IMR-90 (cell line): ENCODE data around the gene FSIP1. TPM values are rescaled to one million over a fixed set of nuclear protein-coding genes. Genes with fewer than 3 reads are reported as not detected.

ENCODE experiments used
- ATAC-seq: fragments of 200-7000 bp; cut with Tn5 transposase; 2 replicates; pipeline ENCODE4 v1.9.1; 2020; ENCODE audit warnings: low read depth, mild to moderate bottlenecking, moderate library complexity
- BruUV-seq: library from RNA; stranded (reverse); fragments of 400-500 nt; replicated peaks from 2 replicates; lab custom pipeline; 2021; lab: Mats Ljungman, UMichigan
- CTCF ChIA-PET: fragments of 300-600 bp; formaldehyde crosslinking; extraction: SDS; loops from one replicate; lab custom pipeline; 2021; ENCODE audit warnings: antibody characterized with exemption; lab: Yijun Ruan, JAX
- POLR2A ChIA-PET: fragments of 300-600 bp; sonication (Branson Sonifier 250); formaldehyde crosslinking; loops from one replicate; lab custom pipeline; 2022; ENCODE audit warnings: antibody characterized with exemption; ENCODE audit not compliant: unreplicated experiment; lab: Charles Lee
- DNase-seq: peaks from one replicate; pipeline ENCODE4 v3.0.0; 2013
- H2AFZ ChIP-seq: replicated peaks from 2 replicates; pipeline ENCODE3; 2013; ENCODE audit warnings: low read length, mild to moderate bottlenecking; ENCODE audit not compliant: poor library complexity
- H2AK5ac ChIP-seq: 2 replicates; pipeline ENCODE4 v1.6.1; 2013; ENCODE audit warnings: low read depth, low read length, inconsistent platforms
- H2AK9ac ChIP-seq: replicated peaks from 2 replicates; pipeline ENCODE3; 2013; ENCODE audit warnings: mild to moderate bottlenecking, low read depth, low read length, moderate library complexity; ENCODE audit not compliant: poor library complexity
- H2BK120ac ChIP-seq: 2 replicates; pipeline ENCODE4 v1.6.1; 2013; ENCODE audit warnings: low read depth, low read length, inconsistent platforms
- H2BK15ac ChIP-seq: 3 replicates; pipeline ENCODE4 v1.6.1; 2013; ENCODE audit warnings: low read depth, low read length, inconsistent platforms
- H2BK20ac ChIP-seq: 2 replicates; pipeline ENCODE4 v1.6.1; 2013; ENCODE audit warnings: low read depth, mild to moderate bottlenecking, inconsistent platforms, low read length, moderate library complexity
- H2BK5ac ChIP-seq: 2 replicates; pipeline ENCODE4 v1.6.1; 2013; ENCODE audit warnings: mild to moderate bottlenecking, low read depth, low read length, inconsistent platforms; ENCODE audit not compliant: poor library complexity, severe bottlenecking
- H3K14ac ChIP-seq: replicated peaks from 2 replicates; pipeline ENCODE4 v1.6.1; 2013; ENCODE audit warnings: low read depth, low read length, inconsistent platforms
- H3K18ac ChIP-seq: 2 replicates; pipeline ENCODE4 v1.6.1; 2013; ENCODE audit warnings: low read depth, low read length, control low read depth
- H3K23ac ChIP-seq: 2 replicates; pipeline ENCODE4 v1.6.1; 2013; ENCODE audit warnings: low read depth, low read length, inconsistent platforms
- H3K27ac ChIP-seq: 2 replicates; pipeline ENCODE4 v1.5.1; 2013; ENCODE audit warnings: mild to moderate bottlenecking, control low read depth, low read length; ENCODE audit not compliant: insufficient read depth
- H3K27me3 ChIP-seq: 2 replicates; pipeline ENCODE4 v1.6.1; 2013; ENCODE audit warnings: low read length; ENCODE audit not compliant: control insufficient read depth, insufficient read depth
- H3K36me3 ChIP-seq: 2 replicates; pipeline ENCODE4 v1.6.1; 2013; ENCODE audit warnings: low read length, mixed read lengths; ENCODE audit not compliant: control insufficient read depth, insufficient read depth
- H3K4ac ChIP-seq: 2 replicates; pipeline ENCODE4 v1.6.1; 2013; ENCODE audit warnings: low read depth, low read length, inconsistent platforms
- H3K4me1 ChIP-seq: 2 replicates; pipeline ENCODE4 v1.6.1; 2013; ENCODE audit warnings: low read length, mixed read lengths; ENCODE audit not compliant: control insufficient read depth, insufficient read depth
- H3K4me2 ChIP-seq: 2 replicates; pipeline ENCODE4 v1.6.1; 2013; ENCODE audit warnings: low read depth, mild to moderate bottlenecking, control low read depth, low read length, moderate library complexity
- H3K4me3 ChIP-seq: 2 replicates; pipeline ENCODE4 v1.5.1; 2013; ENCODE audit warnings: low read depth, mild to moderate bottlenecking, control low read depth, low read length, moderate library complexity; ENCODE audit not compliant: insufficient read depth
- H3K56ac ChIP-seq: 2 replicates; pipeline ENCODE4 v1.6.1; 2013; ENCODE audit warnings: low read length, inconsistent platforms; ENCODE audit not compliant: insufficient read depth; ENCODE audit errors: extremely low read depth
- H3K79me1 ChIP-seq, 2 experiments: 2 replicates each; pipeline ENCODE4 v1.6.1; 2013; ENCODE audit warnings: low read length in 2 of 2, inconsistent platforms in 1 of 2, low read depth in 1 of 2
- H3K9ac ChIP-seq: 2 replicates; pipeline ENCODE4 v1.6.1; 2013; ENCODE audit warnings: low read depth, low read length, control low read depth
- H3K9me1 ChIP-seq: 2 replicates; pipeline ENCODE4 v1.6.1; 2013; ENCODE audit warnings: low read length, inconsistent platforms; ENCODE audit not compliant: insufficient read depth
- H3K9me3 ChIP-seq: 2 replicates; pipeline ENCODE4 v1.6.1; 2013; ENCODE audit warnings: low read length; ENCODE audit not compliant: control insufficient read depth, insufficient read depth
- H4K20me1 ChIP-seq: 2 replicates; pipeline ENCODE4 v1.6.1; 2013; ENCODE audit warnings: low read length, inconsistent platforms; ENCODE audit not compliant: insufficient read depth
- H4K5ac ChIP-seq: 2 replicates; pipeline ENCODE4 v1.6.1; 2013; ENCODE audit warnings: mild to moderate bottlenecking, low read depth, low read length, control low read depth
- H4K8ac ChIP-seq, 2 experiments: 2 replicates each; pipeline ENCODE4 v1.6.1; 2013; ENCODE audit warnings: low read depth in 2 of 2, low read length in 2 of 2, control low read depth in 1 of 2, inconsistent platforms in 1 of 2
- H4K91ac ChIP-seq: 2 replicates; pipeline ENCODE4 v1.6.1; 2013; ENCODE audit warnings: low read depth, low read length, inconsistent platforms; ENCODE audit not compliant: insufficient read depth
- CTCF ChIP-seq: conservative IDR thresholded peaks from 2 replicates; pipeline ENCODE4 v1.5.1; 2012; ENCODE audit warnings: mild to moderate bottlenecking, low read depth, low read length, improper control_type of control experiment
- FOS ChIP-seq: fragments of 150-350 bp; IDR thresholded peaks from 2 replicates; pipeline ENCODE4 v1.6.1; 2016; ENCODE audit warnings: low read depth, low read length
- MAFK ChIP-seq: IDR thresholded peaks from 2 replicates; pipeline ENCODE4 v1.6.1; 2012; ENCODE audit warnings: low read depth, low read length, improper control_type of control experiment
- NFE2L2 ChIP-seq: fragments of 150-350 bp; IDR thresholded peaks from 2 replicates; pipeline ENCODE4 v1.6.1; 2016; ENCODE audit warnings: low read depth, mild to moderate bottlenecking, low read length
- WGBS, 2 experiments: methylation state at CpG; one replicate each; pipeline versions ENCODE4 v1.1.5 to v1.1.7; 2013; ENCODE audit warnings: missing lambda C conversion rate in 2 of 2; ENCODE audit not compliant: insufficient read length in 1 of 2; ENCODE audit errors: extremely low coverage in 2 of 2; 5-methylcytosine and 5-hydroxymethylcytosine counted together
- dilution Hi-C: fragments of 300-500 bp; cut with HindIII; formaldehyde crosslinking; loops from one replicate; pipeline ENCODE4 v1.14.3; 2018; ENCODE audit warnings: low sequenced_read_pairs; ENCODE audit not compliant: unreplicated experiment
- in situ Hi-C: fragments of 300-500 bp; cut with MboI; formaldehyde crosslinking; loops from 3 replicates; pipeline ENCODE4 v1.14.3; 2019; ENCODE audit warnings: low sequenced_read_pairs, inconsistent platforms, mixed read lengths
- intact Hi-C: fragments of 100-400 bp; cut with micrococcal nuclease; formaldehyde crosslinking; loops from 2 replicates; pipeline ENCODE4 v1.10.0; 2022
- polyA plus RNA-seq, 3 experiments: library from polyadenylated mRNA; depleted of rRNA; stranded (reverse); fragments of >200 nt; gene quantifications; 2 replicates each; pipeline ENCODE4 v1.2.3, GENCODE V29; 2012; ENCODE audit warnings: low replicate concordance in 1 of 3
- total RNA-seq: library from RNA; depleted of rRNA; stranded (reverse); fragments of >200 nt; gene quantifications from 2 replicates; pipeline ENCODE4 v1.2.3, GENCODE V29; 2012

The FSIP1 gene
- total and polyA plus RNA-seq, 2 of the 4 experiments (the other 2 are of a cell fraction): 0.10 to 0.18 TPM

GRCh38 chr15:39784125-39784524, 1.5 kb upstream of the FSIP1 start:
- intact Hi-C loops (loop anchor here (10.0 kb wide), 3 partner anchors 221 to 1079 kb away; partner anchors contain the start of gene BMF), dilution Hi-C loops (no loop called here), in situ Hi-C loops (loop anchor here (10.0 kb wide), 1 partner anchor 171 kb away; no protein-coding TSS in a partner anchor)
- H3K9me3 ChIP-seq: no peaks in the 10 kb centered on the region
- no peak overlapping the region for H3K18ac ChIP-seq
- no peak for ATAC-seq
- peak overlapping the region; percentile 16 for H2AFZ ChIP-seq
- H4K20me1 ChIP-seq: no peaks in the 10 kb centered on the region
- H3K79me1 ChIP-seq: peaks cover 13 to 51% of the 10 kb centered on the region in 2 experiments
- H2BK120ac ChIP-seq: no peak overlapping the region
- H4K91ac ChIP-seq: peak overlapping the region; percentile 38
- H3K14ac ChIP-seq: peak overlapping the region; percentile 89; the same call in 1 of the 2 replicates
- H2BK15ac ChIP-seq: peak overlapping the region; percentile 54; the same call in 1 of the 3 replicates
- TF ChIP-seq NFE2L2: no peak
- TF ChIP-seq FOS: peak; percentile 65
- no peak for TF ChIP-seq MAFK
- TF ChIP-seq CTCF: no peak
- peak overlapping the region; percentile 54; the same call in 1 of the 2 replicates for H2AK5ac ChIP-seq
- H4K5ac ChIP-seq: no peak overlapping the region
- H3K56ac ChIP-seq: peak overlapping the region; percentile 96; the same call in 1 of the 2 replicates
- no peak overlapping the region for H2AK9ac ChIP-seq
- no peak overlapping the region; a peak in 2 of 4 replicates for H4K8ac ChIP-seq
- no peaks in the 10 kb centered on the region for H3K27me3 ChIP-seq
- WGBS, 2 experiments: no CpG with 5 or more reads among the region's 4 CpGs
- H3K4ac ChIP-seq: peak overlapping the region; percentile 26; the same call in 1 of the 2 replicates
- ChIA-PET CTCF (no interaction called here), POLR2A (no interaction called here)
- peak; percentile 71 for DNase-seq
- H3K4me3 ChIP-seq: peak overlapping the region; percentile 93; the same call in 1 of the 2 replicates
- peak overlapping the region; percentile 95 for H3K9ac ChIP-seq
- peak overlapping the region; percentile 69; the same call in 1 of the 2 replicates for H3K23ac ChIP-seq
- peaks cover 24% of the 10 kb centered on the region for H3K4me1 ChIP-seq
- H3K4me2 ChIP-seq: peak overlapping the region; percentile 97
- peak overlapping the region; percentile 66 for H3K27ac ChIP-seq
- H2BK5ac ChIP-seq: peak overlapping the region; percentile 90
- peak overlapping the region; percentile 36; the same call in 1 of the 2 replicates for H2BK20ac ChIP-seq
- H3K9me1 ChIP-seq: peaks cover 7% of the 10 kb centered on the region
- H3K36me3 ChIP-seq: no peaks in the 10 kb centered on the region
- no TSS peak for BruUV-seq
